B cell (primary cell): Measurements from ENCODE around the gene C3orf49.

Experiments used
- EZH2 ChIP-seq: IDR thresholded peaks from 2 replicates; pipeline ENCODE4 v1.6.1; 2012; ENCODE audit warnings: borderline replicate concordance, low read depth, mild to moderate bottlenecking, moderate library complexity, low read length; ENCODE audit not compliant: insufficient read depth, poor library complexity, severe bottlenecking
- TF ChIP-seq, protein P1 (sequence below): fragments of 200-600 bp; IDR thresholded peaks from one replicate; pipeline ENCODE4 v1.8.0; 2022; ENCODE audit warnings: antibody characterized with exemption, mild to moderate bottlenecking

DNA sequence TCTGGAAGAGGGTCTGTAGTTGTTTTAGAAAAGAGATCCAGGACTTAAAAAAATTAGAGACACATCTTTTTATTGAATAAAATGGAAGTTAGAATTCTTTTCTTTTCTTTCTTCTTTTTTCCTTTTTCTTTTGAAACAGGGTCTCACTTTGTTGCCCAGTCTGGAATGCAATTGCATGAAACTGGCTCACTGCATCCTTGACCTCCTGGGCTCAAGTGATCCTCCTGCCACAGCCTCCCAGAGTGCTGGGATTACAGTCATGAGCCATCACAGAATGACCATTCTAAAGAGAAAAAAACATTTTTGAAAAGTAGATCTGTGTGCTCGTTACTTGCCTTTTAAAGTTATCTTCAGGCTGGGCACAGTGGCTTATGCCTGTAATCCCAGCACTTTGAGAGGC lies 48.1 kb downstream of the C3orf49 start:
- TF ChIP-seq, protein P1, sequence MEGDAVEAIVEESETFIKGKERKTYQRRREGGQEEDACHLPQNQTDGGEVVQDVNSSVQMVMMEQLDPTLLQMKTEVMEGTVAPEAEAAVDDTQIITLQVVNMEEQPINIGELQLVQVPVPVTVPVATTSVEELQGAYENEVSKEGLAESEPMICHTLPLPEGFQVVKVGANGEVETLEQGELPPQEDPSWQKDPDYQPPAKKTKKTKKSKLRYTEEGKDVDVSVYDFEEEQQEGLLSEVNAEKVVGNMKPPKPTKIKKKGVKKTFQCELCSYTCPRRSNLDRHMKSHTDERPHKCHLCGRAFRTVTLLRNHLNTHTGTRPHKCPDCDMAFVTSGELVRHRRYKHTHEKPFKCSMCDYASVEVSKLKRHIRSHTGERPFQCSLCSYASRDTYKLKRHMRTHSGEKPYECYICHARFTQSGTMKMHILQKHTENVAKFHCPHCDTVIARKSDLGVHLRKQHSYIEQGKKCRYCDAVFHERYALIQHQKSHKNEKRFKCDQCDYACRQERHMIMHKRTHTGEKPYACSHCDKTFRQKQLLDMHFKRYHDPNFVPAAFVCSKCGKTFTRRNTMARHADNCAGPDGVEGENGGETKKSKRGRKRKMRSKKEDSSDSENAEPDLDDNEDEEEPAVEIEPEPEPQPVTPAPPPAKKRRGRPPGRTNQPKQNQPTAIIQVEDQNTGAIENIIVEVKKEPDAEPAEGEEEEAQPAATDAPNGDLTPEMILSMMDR: no peak
- no peak for TF ChIP-seq EZH2
